Stimulated activated CD8-positive, alpha-beta memory T cell treated with anti-CD3 and anti-CD28 coated beads, Interleukin-7, amount 100 ng/mL, for 4 hours (primary cell): ENCODE measurements around the gene PCCB.
"Not testable (repeated sequence)": the region's sequence is repeated elsewhere in the genome, so short reads cannot be mapped to it uniquely, and the experiment has no call there.

ENCODE experiments used
- DNase-seq, 2 donors: peaks; one replicate each; pipeline ENCODE4 v3.0.0-alpha.2; 2020; ENCODE audit warnings: low read depth in 2 of 2

Gene PCCB

GRCh38 chr3:136327671-136328070, 77.5 kb downstream of the PCCB start:
- DNase-seq, result no peak

- DNase-seq, result no peak
Measured at GRCh38 chr3:136329593-136329992, 79.5 kb downstream of the PCCB start.

GRCh38 chr3:136330900-136331299, 80.8 kb downstream of the PCCB start:
- DNase-seq, result no peak

GRCh38 chr3:136332302-136332701, 82.2 kb downstream of the PCCB start:
- no peak for DNase-seq

- no peak for DNase-seq
Measured at GRCh38 chr3:136332776-136333175, 82.6 kb downstream of the PCCB start.

- no peak for DNase-seq
Measured at GRCh38 chr3:136334209-136334608, 84.1 kb downstream of the PCCB start.

GRCh38 chr3:136334726-136335125, 84.6 kb downstream of the PCCB start:
- not testable (repeated sequence) for DNase-seq

GRCh38 chr3:136336329-136337100, 86.4 kb downstream of the PCCB start:
- no peak for DNase-seq

GRCh38 chr3:136343446-136343845, 93.3 kb downstream of the PCCB start:
- DNase-seq, result no peak

GRCh38 chr3:136343873-136344555, 93.9 kb downstream of the PCCB start:
- DNase-seq, result no peak

- DNase-seq, result no peak
Measured at GRCh38 chr3:136346486-136346885, 96.3 kb downstream of the PCCB start.

GRCh38 chr3:136350132-136350531, 100.0 kb downstream of the PCCB start:
- no peak for DNase-seq

- DNase-seq, result no peak
Measured at GRCh38 chr3:136350557-136350956, 100.4 kb downstream of the PCCB start.

- no peak for DNase-seq
Measured at GRCh38 chr3:136351351-136351750, 101.2 kb downstream of the PCCB start.

GRCh38 chr3:136351905-136352304, 101.8 kb downstream of the PCCB start:
- DNase-seq, result no peak

GRCh38 chr3:136353461-136353860, 103.3 kb downstream of the PCCB start:
- DNase-seq, result no peak

- no peak for DNase-seq
Measured at GRCh38 chr3:136366289-136366688, 116.1 kb downstream of the PCCB start.

GRCh38 chr3:136375800-136376199, 125.7 kb downstream of the PCCB start:
- not testable (repeated sequence) for DNase-seq

GRCh38 chr3:136377508-136377907, 127.4 kb downstream of the PCCB start:
- DNase-seq, result no peak

- DNase-seq, result no peak
Measured at GRCh38 chr3:136378011-136378410, 127.9 kb downstream of the PCCB start.
